Left lung (tissue), 10 donors: Measurements from ENCODE around the gene NPC1. TPM values are rescaled to one million over a fixed set of nuclear protein-coding genes. Genes with fewer than 3 reads are reported as not detected.
A peak's percentile ranks its signal among the peaks of the same experiment; 100 is the strongest.

Source experiments
- ATAC-seq: fragments of 200-7000 bp; cut with Tn5 transposase; one replicate; pipeline ENCODE4 v1.9.1; 2020; ENCODE audit warnings: moderate library complexity
- DNase-seq, 4 donors: peaks; one replicate each; pipeline ENCODE4 v3.0.0-alpha.2; 2013 to 2020
- H3K27ac ChIP-seq, 2 donors: fragments of 200-600 bp; sonication (generic) in 1 of 2; one replicate each; pipeline versions ENCODE4 v1.5.0 to v1.8.0; 2020 to 2021
- H3K27me3 ChIP-seq, 2 donors: fragments of 200-600 bp; sonication (generic) in 1 of 2; one replicate each; pipeline versions ENCODE4 v1.5.0 to v1.8.0; 2020 to 2021
- H3K36me3 ChIP-seq, 2 donors: fragments of 200-600 bp; sonication (generic) in 1 of 2; one replicate each; pipeline versions ENCODE4 v1.5.0 to v1.8.0; 2020 to 2021
- H3K4me1 ChIP-seq, 2 donors: fragments of 200-600 bp; one replicate each; pipeline ENCODE4 v1.8.0; 2021
- H3K4me3 ChIP-seq, 2 donors: fragments of 200-600 bp; sonication (generic) in 1 of 2; one replicate each; pipeline versions ENCODE4 v1.5.0 to v1.8.0; 2020 to 2021; ENCODE audit warnings: mild to moderate bottlenecking in 1 of 2
- H3K9me3 ChIP-seq, 2 donors: fragments of 200-600 bp; sonication (generic) in 1 of 2; one replicate each; pipeline versions ENCODE4 v1.5.0 to v1.8.0; 2020 to 2021
- intact Hi-C, 2 donors: fragments of 100-400 bp; cut with DNase I; formaldehyde crosslinking; loops; one replicate each; pipeline versions ENCODE4 v1.11.2 to v1.14.2; 2022
- polyA plus RNA-seq, 6 donors: library from polyadenylated mRNA; unstranded; fragments of 120-200 nt; gene quantifications; one replicate each; pipeline ENCODE4 v1.2.1, GENCODE V29; 2013; ENCODE audit not compliant: insufficient read length in 6 of 6
- total RNA-seq, 2 donors: library from RNA; stranded (reverse); fragmentation: NEBNext Ultra II Directional; extraction: Animal tissue kit (Norgen Biotek cat#: 25700); gene quantifications; one replicate each; pipeline ENCODE4 v1.2.1, GENCODE V29; 2021
- TF ChIP-seq, protein P1 (sequence below), 2 donors: fragments of 200-600 bp; sonication (generic) in 1 of 2; IDR thresholded peaks; one replicate each; pipeline versions ENCODE4 v1.5.0 to v1.8.0; 2021; ENCODE audit warnings: antibody characterized with exemption in 2 of 2
- donor health status: DM: no; HTN: yes; CAD: no.
- donor health status: DM: no; HTN: no; CAD: no.

Gene NPC1
- total and polyA plus RNA-seq, 8 donors = 23.9 to 138 (median 27.4) TPM

DNA sequence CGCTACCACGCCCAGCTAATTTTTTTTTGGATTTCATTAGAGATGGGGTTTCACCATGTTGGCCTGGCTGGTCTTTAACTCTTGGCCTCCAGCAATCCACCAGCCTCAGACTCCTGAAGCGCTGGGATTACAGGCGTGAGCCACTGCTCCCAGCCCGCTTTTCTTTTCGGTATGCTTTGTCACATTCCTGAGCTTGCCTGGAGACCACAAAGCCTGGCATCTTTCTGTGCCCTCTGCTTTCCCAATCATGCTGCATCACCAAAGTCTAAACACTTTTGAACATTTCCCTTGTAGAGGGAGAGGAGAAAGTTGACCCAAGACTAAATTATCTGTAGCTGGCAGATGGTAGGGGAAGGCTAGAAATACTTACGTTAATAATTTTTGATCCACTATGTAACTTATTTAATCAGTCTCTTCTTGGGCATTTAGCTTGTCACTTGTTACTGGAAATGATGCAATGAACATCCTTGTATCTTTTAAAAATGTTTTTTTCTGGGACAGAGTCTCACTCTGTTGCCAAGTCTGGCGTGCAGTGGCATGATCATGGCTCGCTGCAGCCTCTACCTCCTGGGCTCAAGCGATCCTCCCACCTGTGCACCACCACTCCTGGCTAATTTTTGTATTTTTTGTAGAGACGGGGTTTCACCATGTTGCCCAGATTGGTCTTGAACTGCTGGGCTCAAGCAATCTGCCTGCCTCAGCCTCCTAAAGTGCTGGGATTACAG lies 2.7 kb upstream of the NPC1 start:
- DNase-seq = no peak
- intact Hi-C loops = no loop called here
- Histone ChIP-seq H3K4me1 (peaks cover 3 to 26% of the 10 kb centered on the region in 2 donors), H3K27ac (no peak overlapping the region), H3K27me3 (no peaks in the 10 kb centered on the region), H3K9me3 (no peaks in the 10 kb centered on the region), H3K36me3 (no peaks in the 10 kb centered on the region), H3K4me3 (no peak overlapping the region)
- TF ChIP-seq, protein P1, sequence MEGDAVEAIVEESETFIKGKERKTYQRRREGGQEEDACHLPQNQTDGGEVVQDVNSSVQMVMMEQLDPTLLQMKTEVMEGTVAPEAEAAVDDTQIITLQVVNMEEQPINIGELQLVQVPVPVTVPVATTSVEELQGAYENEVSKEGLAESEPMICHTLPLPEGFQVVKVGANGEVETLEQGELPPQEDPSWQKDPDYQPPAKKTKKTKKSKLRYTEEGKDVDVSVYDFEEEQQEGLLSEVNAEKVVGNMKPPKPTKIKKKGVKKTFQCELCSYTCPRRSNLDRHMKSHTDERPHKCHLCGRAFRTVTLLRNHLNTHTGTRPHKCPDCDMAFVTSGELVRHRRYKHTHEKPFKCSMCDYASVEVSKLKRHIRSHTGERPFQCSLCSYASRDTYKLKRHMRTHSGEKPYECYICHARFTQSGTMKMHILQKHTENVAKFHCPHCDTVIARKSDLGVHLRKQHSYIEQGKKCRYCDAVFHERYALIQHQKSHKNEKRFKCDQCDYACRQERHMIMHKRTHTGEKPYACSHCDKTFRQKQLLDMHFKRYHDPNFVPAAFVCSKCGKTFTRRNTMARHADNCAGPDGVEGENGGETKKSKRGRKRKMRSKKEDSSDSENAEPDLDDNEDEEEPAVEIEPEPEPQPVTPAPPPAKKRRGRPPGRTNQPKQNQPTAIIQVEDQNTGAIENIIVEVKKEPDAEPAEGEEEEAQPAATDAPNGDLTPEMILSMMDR (IDR thresholded peaks at IDR 0.05) = no peak
- ATAC-seq = no peak

DNA sequence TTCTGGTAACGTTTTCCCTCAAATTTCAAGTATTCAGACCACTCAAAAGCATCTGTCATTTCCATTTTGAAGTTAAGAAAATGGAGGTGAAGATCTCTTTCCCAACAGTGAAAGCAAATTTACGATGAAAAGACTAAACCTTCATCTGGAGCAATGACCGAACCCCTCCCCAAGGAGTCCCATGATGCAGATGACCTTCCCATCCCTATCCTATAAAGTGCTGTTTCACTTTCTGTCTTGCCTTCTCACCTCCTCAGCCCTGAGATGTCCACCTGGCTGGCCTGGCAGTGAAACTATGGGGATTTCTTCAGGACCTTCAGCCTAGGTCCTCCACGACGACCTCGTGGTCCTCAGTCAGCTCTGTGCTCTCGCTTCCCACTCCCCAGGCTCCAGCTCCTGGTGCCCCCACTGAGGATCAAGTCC lies 925 bp upstream of the NPC1 start:
- intact Hi-C loops = no loop called here

DNA sequence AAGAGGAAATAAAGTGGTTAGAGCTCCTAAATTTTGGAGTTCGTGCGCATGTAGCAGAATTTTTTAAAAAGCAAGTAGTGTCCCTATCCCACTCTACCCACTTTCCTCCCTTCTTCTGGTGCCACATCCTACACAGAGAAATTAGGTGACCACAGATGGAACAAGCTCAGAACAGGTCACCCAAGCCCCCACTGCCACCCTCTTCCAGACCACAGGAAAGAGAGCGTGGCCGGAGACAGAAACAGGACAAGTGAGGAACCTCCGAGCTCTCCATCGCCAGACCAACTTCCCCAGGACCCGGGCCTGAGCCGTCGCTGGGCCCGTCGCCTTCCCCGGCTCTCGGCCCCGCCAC lies 433 bp downstream of the NPC1 start:
- peaks cover 12 to 55% of the 10 kb centered on the region in 2 donors for H3K4me1 ChIP-seq
- H3K27me3 ChIP-seq = no peaks in the 10 kb centered on the region
- ATAC-seq (no peak), DNase-seq (no peak)
- peak overlapping the region; percentile 99 for H3K27ac ChIP-seq
- H3K4me3 ChIP-seq = peak overlapping the region; percentile 72 to 80
- H3K36me3 ChIP-seq = no peaks in the 10 kb centered on the region
- intact Hi-C loops = no loop called here
- TF ChIP-seq, protein P1 (IDR thresholded peaks at IDR 0.05) = no peak
- H3K9me3 ChIP-seq = no peaks in the 10 kb centered on the region

More for the DNA sequence above, 925 bp upstream of the NPC1 start:
- Histone ChIP-seq H3K4me1 (peaks cover 7 to 42% of the 10 kb centered on the region in 2 donors), H3K27me3 (no peaks in the 10 kb centered on the region), H3K36me3 (no peaks in the 10 kb centered on the region), H3K4me3 (peak overlapping the region; percentile 72 to 80), H3K9me3 (no peaks in the 10 kb centered on the region), H3K27ac (peak overlapping the region; percentile 99)
- DNase-seq (no peak), ATAC-seq (no peak)
- TF ChIP-seq, protein P1 (IDR thresholded peaks at IDR 0.05) = peak in 1 of 2 donors; percentile 18

DNA sequence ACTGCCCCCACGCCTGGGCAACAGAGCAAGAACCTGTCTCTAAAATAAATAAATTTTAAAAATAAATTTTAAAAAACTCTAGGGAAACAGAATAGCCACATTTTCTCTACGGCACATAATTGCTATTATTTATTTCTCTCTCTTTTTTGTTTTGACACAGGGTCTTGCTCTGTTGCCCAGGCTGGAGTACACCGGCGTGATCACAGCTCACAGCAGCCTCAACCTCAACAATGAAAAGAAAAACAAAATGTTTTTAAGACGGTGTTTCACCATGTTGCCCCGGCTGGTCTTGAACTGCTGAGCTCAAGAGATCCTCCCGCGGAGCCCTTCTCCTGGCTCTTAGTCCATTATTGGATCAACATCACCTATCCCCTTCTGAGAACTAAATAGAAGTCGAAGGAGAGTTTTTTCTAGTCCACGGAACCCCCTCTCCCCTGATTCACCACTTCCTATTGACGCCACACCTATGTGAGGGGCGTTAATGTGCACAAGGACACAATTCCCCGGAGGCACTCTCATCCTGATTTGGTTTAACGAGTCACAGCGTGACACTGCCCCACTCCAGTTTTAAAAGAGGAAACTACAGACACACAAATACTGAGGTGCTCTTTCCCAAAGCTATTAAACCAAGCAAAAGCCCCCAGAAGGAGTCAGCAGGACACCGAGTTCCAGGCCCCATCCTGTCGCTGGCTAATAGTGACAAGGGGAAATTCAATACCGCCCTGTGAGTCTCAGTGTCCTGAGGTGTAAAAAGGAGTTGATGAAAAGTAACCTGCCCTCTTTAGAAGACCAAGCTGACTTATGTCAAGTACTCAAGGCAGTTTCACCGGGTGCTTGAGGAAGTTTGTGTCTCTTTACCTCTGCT lies 1.1 kb downstream of the NPC1 start:
- intact Hi-C loops = no loop called here
- H3K9me3 ChIP-seq = no peaks in the 10 kb centered on the region
- no peaks in the 10 kb centered on the region for H3K27me3 ChIP-seq
- peak; percentile 14 for ATAC-seq
- TF ChIP-seq, protein P1 (IDR thresholded peaks at IDR 0.05) = no peak
- H3K27ac ChIP-seq = peak overlapping the region; percentile 99
- peak overlapping the region; percentile 72 to 80 for H3K4me3 ChIP-seq
- H3K4me1 ChIP-seq = peaks cover 16 to 61% of the 10 kb centered on the region in 2 donors
- peaks cover 0 to 6% of the 10 kb centered on the region in 2 donors for H3K36me3 ChIP-seq
- no peak for DNase-seq
